Ectodermal cell (in vitro differentiated cells): Measurements from ENCODE around the gene ZNF385C.

Experiments used
- H3K27ac ChIP-seq: 2 replicates; pipeline ENCODE4 v1.7.0; 2013; ENCODE audit warnings: mild to moderate bottlenecking, low read depth, low read length; ENCODE audit not compliant: insufficient read depth, poor library complexity, severe bottlenecking
- H3K27me3 ChIP-seq: 2 replicates; pipeline ENCODE4 v1.7.0; 2013; ENCODE audit warnings: mild to moderate bottlenecking, low read length; ENCODE audit not compliant: insufficient read depth, control insufficient read depth, poor library complexity, severe bottlenecking
- H3K36me3 ChIP-seq: one replicate; pipeline ENCODE4 v1.7.0; 2013; ENCODE audit warnings: low read length; ENCODE audit not compliant: control insufficient read depth, insufficient read depth
- H3K4me1 ChIP-seq: one replicate; pipeline ENCODE4 v1.7.0; 2013; ENCODE audit warnings: low read length; ENCODE audit not compliant: control insufficient read depth, insufficient read depth
- H3K4me3 ChIP-seq: 2 replicates; pipeline ENCODE4 v1.7.0; 2013; ENCODE audit warnings: low read depth, low read length, control low read depth; ENCODE audit not compliant: insufficient read depth
- H3K9me3 ChIP-seq: 2 replicates; pipeline ENCODE4 v1.7.0; 2013; ENCODE audit warnings: mild to moderate bottlenecking, low read length, moderate library complexity; ENCODE audit not compliant: control insufficient read depth
- WGBS, 2 experiments: methylation state at CpG; one replicate each; pipeline ENCODE4 v1.1.7; 2013; ENCODE audit warnings: missing lambda C conversion rate in 2 of 2; 5-methylcytosine and 5-hydroxymethylcytosine counted together

The ZNF385C gene

DNA sequence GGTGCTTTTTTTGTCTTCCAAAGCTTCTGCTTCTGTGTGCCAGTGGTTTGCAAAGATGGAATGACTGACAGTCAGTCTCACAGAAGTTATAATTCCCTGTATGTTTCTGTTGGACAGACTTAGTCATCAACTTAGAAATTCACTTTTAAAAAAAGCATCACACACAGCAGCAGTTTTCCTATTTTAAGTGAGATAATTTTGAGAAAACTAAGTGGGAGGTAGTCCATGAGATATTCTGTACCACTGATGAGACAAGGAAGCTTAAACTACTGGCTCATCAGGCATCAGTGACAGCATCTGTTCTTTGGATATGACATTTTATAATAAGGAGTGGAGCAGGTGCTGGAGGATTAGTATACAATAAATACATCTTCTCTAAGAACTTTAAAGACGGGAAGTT is 111.6 kb downstream of the ZNF385C start:
- Histone ChIP-seq H3K27me3 (no peaks in the 10 kb centered on the region), H3K27ac (no peak overlapping the region), H3K9me3 (no peaks in the 10 kb centered on the region), H3K4me1 (no peaks in the 10 kb centered on the region), H3K36me3 (peaks cover 73% of the 10 kb centered on the region), H3K4me3 (no peak overlapping the region)
- 88 to 100% methylated on average over 1 of the region's 1 CpG for WGBS, 2 experiments

- H3K4me1 ChIP-seq: no peaks in the 10 kb centered on the region
- no peak overlapping the region for H3K27ac ChIP-seq
- peaks cover 78% of the 10 kb centered on the region for H3K36me3 ChIP-seq
- no peak overlapping the region for H3K4me3 ChIP-seq
- 89 to 95% methylated on average over 6 to 7 of the region's 8 CpGs for WGBS, 2 experiments
- H3K9me3 ChIP-seq: no peaks in the 10 kb centered on the region
- H3K27me3 ChIP-seq: no peaks in the 10 kb centered on the region
Observed at GRCh38 chr17:41985919-41986318, 112.4 kb downstream of the ZNF385C start.

- H3K27ac ChIP-seq: no peak overlapping the region
- WGBS, 2 experiments: 91 to 93% methylated on average over 8 of the region's 8 CpGs
- no peaks in the 10 kb centered on the region for H3K27me3 ChIP-seq
- no peaks in the 10 kb centered on the region for H3K9me3 ChIP-seq
- no peak overlapping the region for H3K4me3 ChIP-seq
- no peaks in the 10 kb centered on the region for H3K4me1 ChIP-seq
- peaks cover 77% of the 10 kb centered on the region for H3K36me3 ChIP-seq
Observed at GRCh38 chr17:41984454-41984853, 113.8 kb downstream of the ZNF385C start.

DNA sequence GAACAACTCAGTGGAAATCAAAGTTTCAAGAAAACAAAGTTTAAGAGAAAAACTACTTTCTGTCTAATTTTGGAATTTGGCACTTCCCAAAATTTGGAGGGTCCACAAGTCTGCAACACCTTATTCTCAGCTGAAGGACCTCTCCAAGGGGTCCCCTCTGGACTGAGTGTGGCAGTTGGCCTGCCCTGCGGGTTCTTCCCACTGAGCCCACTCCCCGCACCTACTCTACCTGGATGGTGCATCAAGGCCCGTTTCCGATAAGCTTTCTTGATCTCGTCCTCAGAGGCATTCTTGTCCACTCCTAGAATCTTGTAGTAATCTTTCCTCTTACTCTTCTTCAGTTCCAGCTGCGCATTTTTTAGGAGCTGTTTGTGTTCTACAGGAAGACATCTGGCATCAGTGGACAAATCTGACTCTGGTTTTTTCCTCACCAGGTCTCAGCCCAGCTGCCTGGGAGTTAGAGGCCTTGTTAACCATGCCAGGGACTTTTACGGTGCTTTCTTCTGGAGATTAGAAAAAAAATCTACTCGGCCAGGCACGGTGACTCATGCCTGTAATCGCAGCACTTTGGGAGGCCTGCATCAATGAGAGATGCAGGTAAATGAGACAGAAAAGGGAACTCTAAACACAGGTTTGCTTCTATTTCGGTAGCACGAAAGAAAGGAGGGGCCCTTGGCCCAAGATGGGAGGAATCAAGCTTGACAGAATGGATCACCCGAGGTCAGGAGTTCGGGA is 116.1 kb downstream of the ZNF385C start:
- Histone ChIP-seq H3K9me3 (no peaks in the 10 kb centered on the region), H3K36me3 (peaks cover 72% of the 10 kb centered on the region), H3K4me3 (no peak overlapping the region), H3K27me3 (no peaks in the 10 kb centered on the region), H3K27ac (no peak overlapping the region), H3K4me1 (no peaks in the 10 kb centered on the region)
- WGBS, 2 experiments: 95 to 96% methylated on average over 14 of the region's 14 CpGs

DNA sequence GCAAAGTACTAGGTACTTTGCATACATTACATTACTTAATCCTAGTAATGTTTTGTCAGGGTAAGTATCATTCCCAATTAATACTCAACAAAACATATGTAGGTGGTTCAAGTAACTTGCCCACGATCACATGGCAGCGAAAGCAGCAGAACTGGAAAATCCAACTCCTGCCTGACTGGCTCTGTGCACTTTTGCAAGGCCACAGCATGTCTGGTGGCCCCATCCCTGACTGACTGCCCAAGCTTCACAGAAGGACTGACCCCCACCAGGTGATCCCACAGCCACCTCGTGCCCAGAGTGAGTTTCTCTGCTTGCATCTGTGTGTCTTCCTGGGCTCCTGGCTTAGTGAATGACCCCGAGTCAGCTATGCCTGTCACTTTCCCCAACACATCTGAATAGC is 120.3 kb downstream of the ZNF385C start:
- Histone ChIP-seq H3K9me3 (no peaks in the 10 kb centered on the region), H3K4me3 (no peak overlapping the region), H3K4me1 (no peaks in the 10 kb centered on the region), H3K27me3 (no peaks in the 10 kb centered on the region), H3K36me3 (peaks cover 78% of the 10 kb centered on the region), H3K27ac (no peak overlapping the region)
- WGBS, 2 experiments: 89 to 93% methylated on average over 4 of the region's 4 CpGs

DNA sequence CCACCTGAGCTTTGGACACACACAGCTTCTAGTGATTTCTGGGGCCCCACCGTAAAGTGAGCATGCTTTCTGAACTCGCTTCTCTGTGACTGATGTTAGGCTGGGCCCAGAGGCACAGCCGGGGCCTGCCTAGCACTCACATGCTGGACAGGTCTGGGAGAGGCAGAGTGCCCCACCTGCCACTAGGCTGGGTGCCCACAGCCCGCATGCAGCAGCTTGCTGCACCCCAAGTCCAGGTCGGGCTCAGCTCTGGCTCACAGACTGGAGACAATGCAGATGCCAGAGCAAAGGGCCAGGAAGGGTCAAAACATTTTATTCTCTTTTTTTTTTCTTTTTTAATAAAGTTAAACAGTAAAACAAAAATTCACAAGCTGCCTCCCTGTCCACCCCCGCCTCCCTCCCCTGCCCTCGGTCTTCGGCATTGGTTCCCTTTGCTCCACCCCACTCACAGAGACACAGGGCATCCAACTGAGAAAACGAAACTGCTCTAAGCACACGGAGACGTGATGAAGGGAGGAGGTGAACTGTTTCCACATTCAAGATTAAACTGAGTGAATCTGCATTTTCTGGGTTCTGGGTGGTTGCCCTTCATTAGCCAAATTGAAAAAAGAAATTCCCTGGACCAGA is 122.0 kb downstream of the ZNF385C start:
- Histone ChIP-seq H3K27ac (no peak overlapping the region), H3K36me3 (peaks cover 77% of the 10 kb centered on the region), H3K4me1 (no peaks in the 10 kb centered on the region), H3K9me3 (no peaks in the 10 kb centered on the region), H3K27me3 (no peaks in the 10 kb centered on the region), H3K4me3 (no peak overlapping the region)
- 93 to 96% methylated on average over 11 of the region's 11 CpGs for WGBS, 2 experiments
